H1 (cell line): ENCODE data around the gene UFD1. TPM values are rescaled to one million over a fixed set of nuclear protein-coding genes. Genes with fewer than 3 reads are reported as not detected.

ENCODE experiments used
- BRCA1 ChIP-seq: IDR thresholded peaks from 2 replicates; pipeline ENCODE4 v1.6.1; 2012; ENCODE audit warnings: low read depth, low read length, improper control_type of control experiment
- KDM1A ChIP-seq: fragments of 200-600, 300-600 bp; sonication (generic); IDR thresholded peaks from 2 replicates; pipeline ENCODE4 v1.7.1; 2016; ENCODE audit warnings: mild to moderate bottlenecking, low read length, borderline replicate concordance
- SIN3A ChIP-seq, 2 experiments: IDR thresholded peaks in 1 of 2; conservative IDR thresholded peaks in 1 of 2; 2 replicates each; pipeline ENCODE4 v1.6.1; 2011 to 2012; ENCODE audit warnings: low read length in 2 of 2, improper control_type of control experiment in 1 of 2, low read depth in 1 of 2, mild to moderate bottlenecking in 1 of 2
- TCF12 ChIP-seq: IDR thresholded peaks from 2 replicates; pipeline ENCODE4 v1.6.1; 2011; ENCODE audit warnings: low read depth, mild to moderate bottlenecking, low read length
- polyA plus RNA-seq, 7 experiments: library from polyadenylated mRNA; depleted of rRNA in 3 of 7; stranded (reverse) in 5 of 7; unstranded in 2 of 7; fragments of >200 nt in 5 of 7; fragments of 200-250 nt in 2 of 7; gene quantifications; 1 replicate in 5 of 7; 2 replicates in 1 of 7; 4 replicates in 1 of 7; pipeline versions ENCODE4 v1.2.1 to v1.2.3, GENCODE V29; 2011 to 2013; ENCODE audit warnings: missing spikeins in 2 of 7, mixed read lengths in 2 of 7
- total RNA-seq: library from RNA; stranded (reverse); fragmentation: NEBNext Ultra II Directional; extraction: Animal tissue kit (Norgen Biotek cat#: 25700); gene quantifications from 2 replicates; pipeline ENCODE4 v1.2.1, GENCODE V29; 2021

The UFD1 gene
- total and polyA plus RNA-seq, 2 of the 8 experiments (the other 6 are each of a cell fraction or from before 2014, with no cell fraction given): 74.6 to 116 TPM

DNA sequence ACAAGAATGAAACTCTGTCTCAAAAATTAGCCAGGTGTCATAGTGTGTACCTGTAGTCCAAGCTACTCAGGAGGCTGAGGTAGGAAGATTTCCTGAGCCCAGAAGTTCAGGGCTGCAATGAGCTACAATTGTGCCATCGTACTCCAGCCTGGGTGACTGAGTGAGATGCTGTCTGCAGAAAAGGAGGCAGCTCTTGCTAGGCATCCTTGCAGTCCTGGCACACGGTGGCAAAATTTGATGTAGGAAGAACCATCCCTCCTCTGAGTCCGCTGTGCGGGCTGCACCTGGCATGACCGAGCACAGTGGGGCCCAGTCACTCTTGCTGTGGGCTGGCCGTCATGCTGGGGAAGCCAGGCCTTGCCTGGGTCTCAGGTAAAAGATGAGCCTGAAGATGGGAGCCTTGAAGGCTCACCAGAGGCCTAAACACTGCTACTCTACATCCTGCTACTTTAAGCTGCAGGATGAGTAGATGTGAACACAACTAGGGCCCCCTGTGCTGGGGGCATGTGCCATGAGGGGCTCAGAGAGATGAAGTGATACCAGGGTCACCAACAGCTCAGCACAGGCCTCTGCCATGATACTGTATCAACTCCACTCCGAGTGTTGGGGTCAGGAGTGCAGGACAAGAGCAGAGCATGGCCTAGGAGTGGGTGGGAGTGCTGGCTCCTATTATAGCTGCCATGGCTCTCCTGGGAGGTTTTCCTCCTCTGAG is 19.3 kb upstream of the UFD1 start (continued):
- TF ChIP-seq BRCA1 (no peak), TCF12 (no peak), SIN3A (conservative IDR thresholded peaks at IDR 0.05 in 1 of 2, IDR thresholded peaks at IDR 0.05 in 1 of 2; ENCODE audit: low read depth in 1 of 2, low read length in 2 of 2) (no peak), KDM1A (no peak)
